H1 (cell line): Measurements from ENCODE around the gene PFDN4. TPM values are rescaled to one million over a fixed set of nuclear protein-coding genes. Genes with fewer than 3 reads are reported as not detected.

Source experiments
- CTCF ChIA-PET: fragments of 300-600 bp; sonication (Branson Sonifier 250); formaldehyde crosslinking; loops from one replicate; lab custom pipeline; 2021; ENCODE audit not compliant: partially characterized antibody; lab: Charles Lee
- POLR2A ChIA-PET: fragments of 300-600 bp; sonication (Branson Sonifier 250); formaldehyde crosslinking; loops from one replicate; lab custom pipeline; 2021; ENCODE audit warnings: inconsistent platforms; ENCODE audit not compliant: partially characterized antibody; lab: Charles Lee
- DNase-seq, 2 experiments: peaks; one replicate each; pipeline versions ENCODE4 v3.0.0 to v3.0.0-alpha.2; 2010 to 2022; ENCODE audit warnings: low spot score in 2 of 2, low read depth in 1 of 2, mixed read lengths in 1 of 2
- FAIRE-seq: peaks from 2 replicates; lab custom pipeline; 2011; peaks lifted over from hg19 to GRCh38; lab: Jason Lieb, UNC
- H2AFZ ChIP-seq: 2 replicates; pipeline ENCODE4 v1.8.1; 2012; ENCODE audit warnings: low read length, inconsistent platforms
- H2AK5ac ChIP-seq: 2 replicates; pipeline ENCODE4 v1.6.1; 2013; ENCODE audit warnings: low read depth, low read length
- H2BK120ac ChIP-seq: replicated peaks from 2 replicates; pipeline ENCODE3; 2013; ENCODE audit warnings: low read depth, low read length, inconsistent platforms
- H2BK12ac ChIP-seq: 2 replicates; pipeline ENCODE4 v1.6.1; 2013; ENCODE audit warnings: low read depth, low read length
- H2BK15ac ChIP-seq: 2 replicates; pipeline ENCODE4 v1.6.1; 2013; ENCODE audit warnings: low read length
- H2BK20ac ChIP-seq: 2 replicates; pipeline ENCODE4 v1.6.1; 2013; ENCODE audit warnings: low read length
- H2BK5ac ChIP-seq: 2 replicates; pipeline ENCODE4 v1.6.1; 2013; ENCODE audit warnings: low read depth, low read length
- H3K14ac ChIP-seq: 2 replicates; pipeline ENCODE4 v1.6.1; 2013; ENCODE audit warnings: inconsistent platforms; ENCODE audit not compliant: insufficient read length
- H3K18ac ChIP-seq: 2 replicates; pipeline ENCODE4 v1.6.1; 2013; ENCODE audit warnings: low read length; ENCODE audit errors: extremely low read depth
- H3K23ac ChIP-seq: 2 replicates; pipeline ENCODE4 v1.6.1; 2013; ENCODE audit warnings: inconsistent platforms; ENCODE audit not compliant: insufficient read length
- H3K23me2 ChIP-seq: 2 replicates; pipeline ENCODE4 v1.6.1; 2013; ENCODE audit warnings: low read depth, low read length
- H3K27ac ChIP-seq: 2 replicates; pipeline ENCODE4 v1.6.1; 2011; ENCODE audit warnings: low read depth, low read length, inconsistent platforms
- H3K27me3 ChIP-seq, 4 experiments: replicated peaks in 1 of 4; 1 replicate in 1 of 4; 2 replicates in 3 of 4; pipeline versions ENCODE4 v1.6.1 to v1.8.1; 2011 to 2013; ENCODE audit warnings: low read length in 3 of 4, mild to moderate bottlenecking in 3 of 4, inconsistent platforms in 2 of 4, mixed read lengths in 2 of 4, moderate library complexity in 1 of 4; ENCODE audit not compliant: control insufficient read depth in 3 of 4, insufficient read depth in 3 of 4; ENCODE audit errors: extremely low read depth in 1 of 4
- H3K36me3 ChIP-seq, 4 experiments: 2 replicates each; pipeline versions ENCODE4 v1.6.1 to v1.8.1; 2011 to 2013; ENCODE audit warnings: mild to moderate bottlenecking in 4 of 4, low read length in 3 of 4, moderate library complexity in 2 of 4, control low read depth in 1 of 4, inconsistent platforms in 1 of 4; ENCODE audit not compliant: insufficient read depth in 4 of 4, control insufficient read depth in 2 of 4
- H3K4ac ChIP-seq: replicated peaks from 2 replicates; pipeline ENCODE3; 2013; ENCODE audit warnings: low read length, low read depth, mixed read lengths, inconsistent platforms; ENCODE audit not compliant: insufficient read length
- H3K4me1 ChIP-seq, 4 experiments: replicated peaks in 1 of 4; 1 replicate in 1 of 4; 2 replicates in 3 of 4; pipeline versions ENCODE4 v1.6.1 to v1.8.1; 2011 to 2013; ENCODE audit warnings: low read length in 3 of 4, inconsistent platforms in 2 of 4, mixed read lengths in 1 of 4; ENCODE audit not compliant: insufficient read depth in 4 of 4, control insufficient read depth in 3 of 4
- H3K4me2 ChIP-seq, 2 experiments: 2 replicates each; pipeline versions ENCODE4 v1.6.1 to v1.8.1; 2011 to 2013; ENCODE audit warnings: low read depth in 2 of 2, low read length in 2 of 2, control low read depth in 1 of 2, inconsistent platforms in 1 of 2, mild to moderate bottlenecking in 1 of 2; ENCODE audit not compliant: insufficient read depth in 1 of 2
- H3K4me3 ChIP-seq, 4 experiments: fragments of 200-600, 300-600 bp in 1 of 4; sonication (generic), shearing (Covaris generic), sonication (Bioruptor Twin) in 1 of 4; 2 replicates each; pipeline versions ENCODE4 v1.5.1 to v1.8.1; 2011 to 2016; ENCODE audit warnings: low read length in 4 of 4, low read depth in 3 of 4, control low read depth in 2 of 4, inconsistent platforms in 2 of 4, mild to moderate bottlenecking in 2 of 4, mixed read lengths in 1 of 4, moderate library complexity in 1 of 4; ENCODE audit not compliant: insufficient read depth in 2 of 4; ENCODE audit errors: extremely low read depth in 1 of 4
- H3K56ac ChIP-seq: replicated peaks from 2 replicates; pipeline ENCODE3; 2013; ENCODE audit warnings: low read depth, mild to moderate bottlenecking, mixed read lengths, low read length, inconsistent platforms; ENCODE audit not compliant: insufficient read length
- H3K79me1 ChIP-seq: 2 replicates; pipeline ENCODE4 v1.6.1; 2013; ENCODE audit warnings: low read depth, low read length, control low read depth
- H3K79me2 ChIP-seq, 2 experiments: 2 replicates each; pipeline versions ENCODE4 v1.6.1 to v1.8.1; 2012 to 2013; ENCODE audit warnings: low read length in 2 of 2, mild to moderate bottlenecking in 2 of 2, inconsistent platforms in 1 of 2; ENCODE audit not compliant: insufficient read depth in 2 of 2, control insufficient read depth in 1 of 2
- H3K9ac ChIP-seq, 4 experiments: replicated peaks in 1 of 4; 1 replicate in 1 of 4; 2 replicates in 3 of 4; pipeline versions ENCODE4 v1.6.1 to v1.8.1; 2011 to 2013; ENCODE audit warnings: low read depth in 3 of 4, low read length in 3 of 4, control low read depth in 2 of 4, mild to moderate bottlenecking in 2 of 4, moderate library complexity in 2 of 4, inconsistent platforms in 1 of 4; ENCODE audit errors: extremely low read depth in 1 of 4
- H3K9me3 ChIP-seq, 2 experiments: 2 replicates each; pipeline versions ENCODE4 v1.6.1 to v1.8.1; 2012 to 2013; ENCODE audit warnings: mild to moderate bottlenecking in 2 of 2, moderate library complexity in 2 of 2, control low read depth in 1 of 2, inconsistent platforms in 1 of 2, low read depth in 1 of 2, low read length in 1 of 2, mixed read lengths in 1 of 2; ENCODE audit not compliant: insufficient read depth in 2 of 2
- H4K20me1 ChIP-seq, 2 experiments: replicated peaks in 1 of 2; 2 replicates each; pipeline versions ENCODE3 to v1.8.1; 2011 to 2013; ENCODE audit warnings: inconsistent platforms in 2 of 2, low read length in 2 of 2, mild to moderate bottlenecking in 1 of 2; ENCODE audit not compliant: insufficient read depth in 2 of 2, control insufficient read depth in 1 of 2
- H4K5ac ChIP-seq: 2 replicates; pipeline ENCODE4 v1.6.1; 2013; ENCODE audit warnings: low read length, low read depth, mixed read lengths, inconsistent platforms; ENCODE audit not compliant: insufficient read length
- H4K8ac ChIP-seq: 2 replicates; pipeline ENCODE4 v1.8.0; 2013; ENCODE audit warnings: mild to moderate bottlenecking, moderate library complexity, low read length, inconsistent platforms; ENCODE audit not compliant: insufficient read depth; ENCODE audit errors: extremely low read depth
- H4K91ac ChIP-seq: replicated peaks from 2 replicates; pipeline ENCODE3; 2013; ENCODE audit warnings: low read length, mixed read lengths, inconsistent platforms; ENCODE audit not compliant: insufficient read length
- BCL11A ChIP-seq, 2 experiments: IDR thresholded peaks; one replicate each; pipeline ENCODE4 v1.6.1; 2011; ENCODE audit warnings: low read depth in 2 of 2, low read length in 2 of 2, mild to moderate bottlenecking in 2 of 2
- CTBP2 ChIP-seq: IDR thresholded peaks from 2 replicates; pipeline ENCODE4 v1.7.0; 2011; ENCODE audit warnings: borderline replicate concordance, mild to moderate bottlenecking, moderate library complexity, mixed read lengths, low read length; ENCODE audit not compliant: insufficient read depth, insufficient read length
- E2F6 ChIP-seq: IDR thresholded peaks from 2 replicates; pipeline ENCODE4 v1.6.1; 2012; ENCODE audit warnings: inconsistent platforms
- GABPA ChIP-seq: IDR thresholded peaks from 2 replicates; pipeline ENCODE4 v1.6.1; 2011; ENCODE audit warnings: mild to moderate bottlenecking, low read length, moderate library complexity, borderline replicate concordance; ENCODE audit not compliant: insufficient read depth
- HDAC2 ChIP-seq, 2 experiments: fragments of 300-600 bp in 1 of 2; sonication (generic) in 1 of 2; IDR thresholded peaks; 2 replicates each; pipeline ENCODE4 v1.6.1; 2011 to 2012; ENCODE audit warnings: low read depth in 2 of 2, low read length in 2 of 2, mild to moderate bottlenecking in 2 of 2, moderate library complexity in 2 of 2, borderline replicate concordance in 1 of 2, inconsistent platforms in 1 of 2
- HDAC6 ChIP-seq: IDR thresholded peaks from one replicate; pipeline ENCODE4 v1.7.1; 2012; ENCODE audit warnings: low read depth, mild to moderate bottlenecking, inconsistent platforms, low read length, moderate library complexity
- JUN ChIP-seq: IDR thresholded peaks from 2 replicates; pipeline ENCODE4 v1.6.1; 2011; ENCODE audit warnings: low read depth, mild to moderate bottlenecking, improper control_type of control experiment, low read length
- MAFK ChIP-seq: IDR thresholded peaks from 2 replicates; pipeline ENCODE4 v1.6.1; 2012; ENCODE audit warnings: low read depth, mild to moderate bottlenecking, improper control_type of control experiment, low read length
- RXRA ChIP-seq: IDR thresholded peaks from 2 replicates; pipeline ENCODE4 v1.6.1; 2011; ENCODE audit warnings: low read depth, mild to moderate bottlenecking, low read length, moderate library complexity; ENCODE audit not compliant: insufficient read depth
- SP1 ChIP-seq: IDR thresholded peaks from 2 replicates; pipeline ENCODE4 v1.6.1; 2011; ENCODE audit warnings: low read depth, low read length
- SP2 ChIP-seq: IDR thresholded peaks from 2 replicates; pipeline ENCODE4 v1.6.1; 2012; ENCODE audit warnings: mild to moderate bottlenecking, low read length, inconsistent platforms
- USF2 ChIP-seq: IDR thresholded peaks from 2 replicates; pipeline ENCODE4 v1.6.1; 2011; ENCODE audit warnings: low read length, improper control_type of control experiment
- YY1 ChIP-seq: IDR thresholded peaks from 2 replicates; pipeline ENCODE4 v1.6.1; 2011; ENCODE audit warnings: low read depth, mild to moderate bottlenecking, low read length
- WGBS, 2 experiments: shearing (Covaris generic) in 1 of 2; methylation state at CpG; one replicate each; pipeline versions ENCODE4 v1.1.6 to v1.1.7; 2013 to 2015; ENCODE audit warnings: low lambda C conversion rate in 2 of 2, mixed read lengths in 2 of 2, inconsistent platforms in 1 of 2, low coverage in 1 of 2, missing lambda C conversion rate in 1 of 2; ENCODE audit not compliant: insufficient replicate concordance in 2 of 2, insufficient coverage in 1 of 2, insufficient read length in 1 of 2; ENCODE audit errors: extremely low coverage in 1 of 2, missing lambda C conversion rate in 1 of 2; 5-methylcytosine and 5-hydroxymethylcytosine counted together
- polyA plus RNA-seq, 7 experiments: library from polyadenylated mRNA; depleted of rRNA in 3 of 7; stranded (reverse) in 5 of 7; unstranded in 2 of 7; fragments of >200 nt in 5 of 7; fragments of 200-250 nt in 2 of 7; gene quantifications; 1 replicate in 5 of 7; 2 replicates in 1 of 7; 4 replicates in 1 of 7; pipeline versions ENCODE4 v1.2.1 to v1.2.3, GENCODE V29; 2011 to 2013; ENCODE audit warnings: missing spikeins in 2 of 7, mixed read lengths in 2 of 7
- total RNA-seq: library from RNA; stranded (reverse); fragmentation: NEBNext Ultra II Directional; extraction: Animal tissue kit (Norgen Biotek cat#: 25700); gene quantifications from 2 replicates; pipeline ENCODE4 v1.2.1, GENCODE V29; 2021

The PFDN4 gene
- total and polyA plus RNA-seq, 2 of the 8 experiments (the other 6 are each of a cell fraction or from before 2014, with no cell fraction given), result 41.9 to 96.8 TPM

GRCh38 chr20:54180931-54181330 lies 27.0 kb upstream of the PFDN4 start:
- Histone ChIP-seq H3K27ac (no peak overlapping the region), H3K23ac (no peak overlapping the region), H3K79me1 (no peaks in the 10 kb centered on the region), H3K27me3 (no peaks in the 10 kb centered on the region), H3K14ac (no peak overlapping the region), H3K23me2 (no peaks in the 10 kb centered on the region), H2BK5ac (no peak overlapping the region), H4K5ac (no peak overlapping the region), H4K8ac (no peak overlapping the region), H2BK20ac (no peak overlapping the region), H2BK15ac (no peak overlapping the region), H3K9ac (no peak overlapping the region), H2AFZ (no peak overlapping the region), H3K9me3 (no peaks in the 10 kb centered on the region), H3K18ac (no peak overlapping the region), H3K36me3 (no peaks in the 10 kb centered on the region), H3K4me3 (no peak overlapping the region), H2BK12ac (no peak overlapping the region), H2AK5ac (no peak overlapping the region), H3K4me1 (no peaks in the 10 kb centered on the region), H2BK120ac (no peak overlapping the region), H4K20me1 (no peaks in the 10 kb centered on the region), H4K91ac (no peak overlapping the region), H3K4me2 (no peak overlapping the region), H3K79me2 (no peaks in the 10 kb centered on the region), H3K4ac (no peak overlapping the region), H3K56ac (no peak overlapping the region)
- no peak for FAIRE-seq
- no peak for DNase-seq
- 94% methylated on average over 1 of the region's 1 CpG; no CpG with 5 or more reads in 1 of the 2 experiments for WGBS, 2 experiments
- ChIA-PET CTCF (interaction anchor here (0.7 to 3.2 kb wide), 4 partner anchors 15 to 90 kb away, joined by 3 to 14 read pairs (median 3); no protein-coding TSS in a partner anchor), POLR2A (no interaction called here)
- TF ChIP-seq CTBP2 (no peak), BCL11A (IDR thresholded peaks at IDR 0.05; ENCODE audit: low read depth in 2 of 2, low read length in 2 of 2) (no peak), RXRA (no peak), SP2 (no peak), JUN (no peak), SP1 (no peak), MAFK (no peak), E2F6 (no peak), YY1 (no peak), HDAC2 (IDR thresholded peaks at IDR 0.05; ENCODE audit: borderline replicate concordance in 1 of 2, low read depth in 2 of 2, low read length in 2 of 2) (no peak), GABPA (no peak), HDAC6 (no peak), USF2 (no peak)
